Dermis blood vessel endothelial cell (primary cell): ENCODE measurements around the gene CELF3. TPM values are rescaled to one million over a fixed set of nuclear protein-coding genes. Genes with fewer than 3 reads are reported as not detected.

ENCODE experiments used
- DNase-seq: peaks from one replicate; pipeline ENCODE4 v3.0.0; 2010
- total RNA-seq: library from RNA; depleted of rRNA; stranded (reverse); fragments of >200 nt; gene quantifications from 2 replicates; pipeline ENCODE4 v1.2.3, GENCODE V29; 2014

Gene CELF3
- total RNA-seq, 1 donor from 2014 or later: not detected

DNA sequence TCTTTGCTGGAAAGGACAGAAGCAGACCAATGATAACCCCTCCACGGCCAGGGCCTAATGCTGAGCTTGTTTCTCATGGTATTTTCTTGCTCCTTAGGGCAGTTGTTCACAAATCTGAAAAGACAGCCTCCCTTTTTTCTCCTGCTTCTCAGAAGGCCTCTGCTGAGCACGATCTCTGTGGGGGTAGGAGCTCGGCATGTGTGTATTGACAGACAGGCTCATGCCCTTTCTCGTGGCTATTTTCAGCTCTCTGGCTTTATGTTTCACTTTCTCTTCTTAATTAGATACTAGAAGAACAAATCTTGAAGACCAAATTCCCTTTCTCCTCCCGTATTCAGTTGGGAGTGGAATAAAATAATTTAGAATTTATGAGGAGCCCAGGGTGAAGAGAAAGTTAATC lies 4.0 kb upstream of the CELF3 start:
- no peak for DNase-seq

DNA sequence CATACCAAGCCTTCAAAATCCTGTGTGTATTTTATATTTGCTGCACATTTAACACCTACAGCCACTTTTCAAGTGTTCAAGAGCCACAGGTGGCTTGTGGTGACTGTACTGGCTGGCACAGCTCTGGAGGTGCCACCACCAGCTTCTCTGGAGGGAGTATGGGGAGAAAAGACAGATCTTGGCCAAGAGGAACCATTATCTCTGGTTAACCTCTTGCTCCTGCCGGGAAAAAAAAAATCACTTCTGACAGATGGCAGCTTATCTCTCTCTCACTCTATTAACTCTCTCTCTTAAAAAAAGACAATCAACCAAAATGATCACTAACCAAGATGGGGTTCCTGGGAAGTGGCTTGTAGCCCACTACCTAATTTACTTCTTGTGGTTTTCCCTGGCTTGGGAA lies 3.5 kb upstream of the CELF3 start:
- DNase-seq: no peak

DNA sequence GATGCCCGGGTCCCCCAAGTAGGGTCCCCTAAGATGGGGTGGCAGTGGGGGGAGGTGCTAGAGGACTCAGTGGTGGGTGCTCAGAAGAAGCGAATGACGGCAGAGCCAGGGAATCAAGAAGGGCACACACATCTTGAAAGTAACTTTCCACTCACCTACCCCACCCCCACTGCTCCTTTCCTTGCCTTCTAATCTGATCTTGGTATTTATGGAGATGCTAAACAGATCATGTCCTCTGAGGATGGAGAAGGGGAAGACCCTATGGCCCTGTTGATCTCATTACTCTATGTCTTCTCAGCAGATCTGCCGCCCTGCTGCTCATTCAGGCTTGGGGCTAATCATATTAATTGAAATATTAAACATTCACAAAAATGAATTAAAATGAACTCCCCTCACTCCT lies 2.1 kb upstream of the CELF3 start:
- DNase-seq: no peak

DNA sequence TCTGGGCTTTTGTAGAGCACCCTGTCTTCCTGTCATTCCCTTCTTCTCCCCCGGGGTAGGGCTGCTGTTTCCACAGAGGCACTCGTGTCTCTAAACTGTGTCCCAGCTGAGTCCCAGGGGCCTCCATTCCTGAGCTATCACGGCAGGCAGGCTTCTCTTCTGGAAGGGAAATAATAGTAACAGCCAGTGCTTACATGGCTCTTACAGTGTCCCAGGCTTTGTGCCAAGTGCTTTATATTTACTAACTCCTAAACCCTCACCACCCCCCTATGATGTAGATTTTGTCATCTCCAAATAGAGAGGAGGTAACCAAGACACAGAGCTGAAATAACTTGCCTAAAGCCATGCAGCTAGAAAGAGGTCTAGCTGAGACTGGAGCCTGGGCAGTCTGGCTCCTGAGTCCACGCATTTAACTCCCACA lies 1.4 kb upstream of the CELF3 start:
- DNase-seq: no peak

DNA sequence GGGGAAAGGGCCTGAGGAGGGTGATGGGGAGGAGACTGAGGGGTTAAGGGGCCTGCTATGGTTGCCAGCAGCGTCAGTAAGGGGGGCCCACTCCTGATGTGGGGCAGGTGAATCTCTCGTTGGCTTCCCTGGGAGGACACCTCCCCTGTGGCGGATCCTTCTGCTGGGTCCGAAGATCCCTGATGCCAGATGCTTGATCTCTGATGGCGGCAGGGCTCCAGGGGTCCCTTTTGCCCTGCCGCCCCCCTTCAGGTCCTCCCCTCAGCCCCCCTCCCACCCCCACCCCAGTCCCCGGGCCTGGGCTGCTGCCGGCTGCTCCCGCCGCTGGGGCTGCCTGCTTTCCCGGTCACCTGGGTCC lies 219 bp downstream of the CELF3 start:
- no peak for DNase-seq

DNA sequence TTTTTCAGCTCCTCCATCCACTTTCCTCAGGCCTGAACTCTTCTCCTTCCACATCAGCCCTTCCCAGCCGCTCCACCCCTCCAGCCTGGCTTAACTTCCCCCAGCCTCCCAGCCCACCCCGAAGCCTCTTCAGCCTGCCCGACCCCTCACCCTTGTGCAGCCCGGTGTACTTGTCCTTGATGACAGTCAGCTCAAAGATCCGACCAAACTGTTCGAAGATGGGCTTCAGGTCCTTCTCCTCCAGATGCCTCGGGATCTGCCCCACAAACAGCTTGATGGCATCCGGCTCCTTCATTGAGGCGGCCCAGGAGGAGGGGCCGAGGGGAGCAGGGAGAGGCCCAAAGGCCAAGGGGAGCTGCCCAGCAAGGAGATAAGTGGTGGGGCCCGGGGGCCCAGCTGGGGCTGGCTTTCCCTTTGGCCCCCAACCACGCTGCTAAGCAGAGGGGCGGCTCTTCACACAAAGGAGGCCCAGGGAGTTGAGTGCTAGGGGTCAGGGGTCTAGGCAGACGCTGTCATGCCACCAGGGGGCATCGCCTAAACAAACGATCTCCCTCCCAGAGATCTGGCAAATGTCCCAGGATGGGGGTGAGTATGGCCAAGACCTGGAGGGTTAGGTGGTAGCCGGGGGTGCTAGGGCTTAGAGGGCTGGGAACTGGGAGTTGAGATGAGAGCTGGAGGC lies 738 bp downstream of the CELF3 start:
- DNase-seq: peak; percentile 17

DNA sequence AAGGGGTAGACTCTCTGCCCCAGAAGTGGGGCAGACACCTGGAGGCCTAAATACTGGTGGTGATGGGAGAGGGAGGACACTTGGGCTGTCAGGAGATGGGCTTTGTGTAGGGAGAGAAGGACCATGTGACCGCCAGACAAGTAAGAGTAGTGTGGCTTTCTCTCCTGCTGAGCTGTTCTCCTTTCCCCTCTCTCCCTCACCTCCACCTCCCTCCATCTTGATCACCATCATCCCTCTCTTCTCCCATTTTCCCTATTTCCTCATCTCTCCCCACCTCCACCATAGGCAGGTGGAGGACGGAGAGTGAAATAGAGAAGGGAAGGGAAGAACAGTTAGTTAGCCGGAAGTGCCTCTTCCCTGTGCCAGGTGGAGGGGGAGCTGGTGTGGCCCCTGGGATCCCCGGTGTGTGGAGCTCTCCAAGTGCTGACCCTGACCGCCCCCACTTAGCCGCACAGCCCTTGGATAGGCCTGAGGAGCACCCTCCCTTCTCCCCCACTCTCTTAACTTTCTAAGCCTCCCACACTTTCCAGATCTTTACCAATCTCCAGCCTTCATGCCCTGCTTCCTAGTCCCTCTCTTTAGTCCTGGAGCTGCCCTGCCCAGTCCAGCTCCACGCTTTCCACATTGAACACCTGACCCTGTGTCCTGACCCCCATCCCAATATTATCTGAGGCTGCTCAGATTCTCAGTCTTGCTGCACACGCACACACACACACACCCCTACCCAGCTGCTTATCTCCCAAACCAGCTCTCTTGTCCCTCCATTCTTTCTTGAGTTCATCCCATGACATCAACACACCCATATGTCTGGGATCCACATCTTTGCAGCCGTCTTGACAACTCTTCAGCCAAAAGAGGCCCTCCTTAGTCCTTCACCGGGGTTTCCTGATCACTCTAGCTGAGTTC lies 1.5 kb downstream of the CELF3 start:
- DNase-seq: no peak

DNA sequence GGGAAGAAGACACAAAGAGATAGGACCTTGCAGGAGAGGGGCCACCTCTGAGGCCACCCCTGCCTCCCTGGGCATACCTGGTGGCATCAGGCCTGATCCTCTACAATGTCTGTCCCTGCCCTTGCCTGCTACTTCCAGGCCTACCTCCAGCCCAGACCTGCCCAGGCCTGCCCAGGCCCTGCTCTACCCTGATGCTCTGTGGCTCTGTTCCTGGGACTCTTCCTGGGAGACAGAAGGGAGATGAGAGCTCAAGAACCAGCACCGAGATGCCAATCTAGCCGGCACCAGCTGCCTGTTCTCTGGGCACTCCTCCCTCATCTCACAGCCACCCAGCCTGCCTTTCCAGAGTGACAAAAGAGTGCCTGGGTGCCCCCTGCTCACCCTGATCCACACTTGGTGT lies 2.7 kb downstream of the CELF3 start:
- DNase-seq: no peak

DNA sequence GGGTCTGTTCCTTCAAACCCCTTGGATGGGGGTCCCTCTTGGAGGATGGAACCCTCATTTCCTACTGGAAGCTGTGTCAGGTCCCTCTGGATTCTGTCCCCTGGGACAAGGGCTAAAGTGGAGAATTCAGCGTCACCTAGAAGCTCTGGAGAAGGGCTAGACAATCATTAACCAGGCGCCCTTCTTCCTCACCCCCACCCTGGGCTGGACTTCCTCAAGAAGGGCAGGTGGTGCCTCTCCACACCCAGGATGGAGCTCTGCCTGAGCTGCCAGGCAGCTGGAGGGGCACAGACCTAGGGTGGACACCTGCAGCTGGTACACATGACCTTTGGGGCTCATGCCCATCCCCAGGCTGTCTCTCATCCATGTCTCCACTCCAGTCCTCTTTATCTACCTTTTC lies 3.6 kb downstream of the CELF3 start:
- DNase-seq: no peak

DNA sequence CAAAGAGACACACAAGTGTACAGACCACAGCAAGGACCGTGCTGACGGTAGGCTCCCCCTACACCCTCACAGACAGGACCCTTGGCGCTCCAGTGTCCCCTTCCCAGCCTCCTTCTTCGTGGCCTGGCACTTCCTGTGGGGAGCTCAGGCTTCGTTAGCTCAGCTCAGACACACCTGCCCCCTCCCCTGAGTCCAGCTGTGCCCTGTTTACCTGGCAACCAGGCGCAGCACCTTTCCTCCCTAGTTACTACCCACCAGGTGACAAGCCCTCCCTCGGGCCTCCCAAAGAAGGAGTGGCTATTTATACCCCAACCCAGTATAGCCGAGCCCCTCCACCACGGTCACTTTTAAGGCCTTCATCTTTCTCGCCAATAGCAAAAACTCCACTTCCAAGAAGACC lies 4.7 kb downstream of the CELF3 start:
- no peak for DNase-seq

DNA sequence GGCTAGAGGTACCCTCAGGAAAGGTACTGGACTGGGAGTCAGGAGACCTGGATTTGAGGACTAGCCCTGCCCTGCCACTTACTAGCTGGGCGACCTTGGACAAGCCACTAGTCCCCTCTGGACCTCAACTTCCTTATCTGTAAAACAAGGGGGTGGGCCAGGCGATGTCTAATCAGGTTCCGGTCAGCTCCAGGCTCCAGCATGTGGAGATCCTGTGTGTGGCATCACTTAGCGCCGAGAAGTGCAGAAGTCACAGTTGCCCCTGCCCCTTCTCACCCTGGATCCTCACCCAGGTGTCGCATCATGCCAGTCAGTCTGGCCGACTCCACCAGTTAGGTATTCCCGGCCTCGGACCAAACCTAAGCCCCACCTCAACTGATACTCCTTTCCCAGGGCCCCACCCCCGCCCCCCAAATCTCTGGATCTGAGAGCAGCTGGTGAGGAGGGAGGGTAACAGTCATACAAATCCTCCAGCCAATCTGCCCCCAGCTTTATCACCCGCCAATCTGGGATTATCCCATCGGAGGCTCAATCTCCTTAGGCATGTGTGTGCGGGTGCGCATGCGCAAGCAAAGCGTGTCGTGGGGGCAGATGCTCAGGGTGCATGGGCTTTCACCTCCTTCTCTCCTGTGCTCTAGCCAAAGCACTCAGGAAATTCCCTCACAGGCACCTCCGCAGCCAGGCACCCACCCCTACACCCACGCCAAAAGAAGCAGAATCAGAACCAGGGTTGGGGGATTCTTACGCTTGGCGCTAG lies 5.4 kb downstream of the CELF3 start:
- DNase-seq: no peak

DNA sequence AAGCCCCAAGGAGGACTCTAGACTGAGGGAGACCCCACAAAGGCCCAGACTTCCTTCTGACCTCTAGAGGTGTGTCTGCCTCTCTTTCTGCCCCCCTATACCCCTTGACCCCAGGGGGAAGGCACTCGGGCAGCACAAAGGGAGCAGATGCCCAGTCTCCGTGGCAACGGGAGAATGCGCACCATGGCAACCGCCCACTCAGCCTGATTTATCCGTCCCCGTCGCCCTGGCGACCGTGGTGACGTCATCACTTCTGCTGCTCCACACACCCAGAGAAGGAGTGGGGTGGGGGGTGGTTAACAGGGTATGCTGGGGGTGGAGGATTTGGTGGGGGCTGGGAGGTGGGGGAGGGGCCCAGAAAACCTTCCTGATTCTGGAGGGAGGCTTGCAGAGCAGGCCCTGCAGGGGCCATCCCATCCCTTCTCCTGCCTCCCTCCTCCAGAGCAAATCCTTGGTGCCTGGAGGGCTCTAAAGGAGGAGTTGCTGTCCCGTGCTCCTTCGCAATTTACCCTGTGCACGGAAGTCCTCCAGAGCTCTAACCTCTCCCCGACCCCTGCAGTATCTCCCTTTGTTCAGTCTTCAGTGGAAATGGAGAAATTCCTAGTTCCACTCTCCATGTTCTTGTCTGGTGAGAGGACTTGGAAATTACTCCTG lies 6.3 kb downstream of the CELF3 start:
- DNase-seq: peak; percentile 31

DNA sequence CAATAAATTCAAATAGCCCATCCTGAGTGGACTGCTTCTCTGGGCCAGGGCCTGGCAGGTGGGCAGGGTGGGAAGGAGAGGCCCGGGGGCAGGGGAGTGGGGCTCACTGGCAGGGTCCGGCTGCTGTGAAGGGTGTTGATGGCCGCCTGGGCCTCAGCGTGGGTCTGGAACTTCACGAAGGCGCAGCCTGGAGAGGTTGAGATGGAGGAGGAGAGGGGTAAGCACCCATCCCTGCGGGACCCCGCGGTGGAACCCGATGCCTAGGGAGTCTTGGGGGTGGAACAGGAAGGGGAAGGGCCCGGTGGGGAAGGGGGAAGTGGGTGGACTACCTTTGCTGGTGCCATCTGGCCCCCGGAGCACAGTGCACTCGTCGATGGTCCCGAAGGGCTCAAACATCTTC lies 7.7 kb downstream of the CELF3 start:
- DNase-seq: no peak

DNA sequence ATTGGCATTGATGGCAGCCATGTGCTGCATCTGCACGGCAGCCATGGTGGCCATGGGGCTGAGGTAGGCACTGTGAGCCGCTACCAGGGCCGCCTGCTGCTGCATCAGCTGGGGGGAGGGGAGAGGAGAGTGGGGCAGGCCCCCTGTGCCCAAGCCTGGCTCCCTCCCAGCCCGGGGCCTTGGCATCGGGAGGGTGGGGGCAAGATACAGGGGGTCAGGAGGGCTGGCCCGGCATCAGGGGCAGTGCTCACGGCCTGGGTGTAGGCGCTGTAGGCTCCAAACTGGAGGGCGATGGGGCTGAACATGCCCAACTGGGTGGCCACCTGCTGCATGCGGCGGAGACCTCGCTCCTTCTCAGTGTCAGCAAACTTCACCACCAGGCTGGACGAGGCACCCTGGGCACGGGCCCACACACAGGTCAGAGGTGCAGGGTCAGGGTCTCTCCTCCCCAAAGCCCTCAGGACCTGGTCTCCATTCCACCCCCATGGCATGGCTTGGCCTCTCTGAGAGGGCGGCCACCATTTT lies 9.0 kb downstream of the CELF3 start:
- no peak for DNase-seq

DNA sequence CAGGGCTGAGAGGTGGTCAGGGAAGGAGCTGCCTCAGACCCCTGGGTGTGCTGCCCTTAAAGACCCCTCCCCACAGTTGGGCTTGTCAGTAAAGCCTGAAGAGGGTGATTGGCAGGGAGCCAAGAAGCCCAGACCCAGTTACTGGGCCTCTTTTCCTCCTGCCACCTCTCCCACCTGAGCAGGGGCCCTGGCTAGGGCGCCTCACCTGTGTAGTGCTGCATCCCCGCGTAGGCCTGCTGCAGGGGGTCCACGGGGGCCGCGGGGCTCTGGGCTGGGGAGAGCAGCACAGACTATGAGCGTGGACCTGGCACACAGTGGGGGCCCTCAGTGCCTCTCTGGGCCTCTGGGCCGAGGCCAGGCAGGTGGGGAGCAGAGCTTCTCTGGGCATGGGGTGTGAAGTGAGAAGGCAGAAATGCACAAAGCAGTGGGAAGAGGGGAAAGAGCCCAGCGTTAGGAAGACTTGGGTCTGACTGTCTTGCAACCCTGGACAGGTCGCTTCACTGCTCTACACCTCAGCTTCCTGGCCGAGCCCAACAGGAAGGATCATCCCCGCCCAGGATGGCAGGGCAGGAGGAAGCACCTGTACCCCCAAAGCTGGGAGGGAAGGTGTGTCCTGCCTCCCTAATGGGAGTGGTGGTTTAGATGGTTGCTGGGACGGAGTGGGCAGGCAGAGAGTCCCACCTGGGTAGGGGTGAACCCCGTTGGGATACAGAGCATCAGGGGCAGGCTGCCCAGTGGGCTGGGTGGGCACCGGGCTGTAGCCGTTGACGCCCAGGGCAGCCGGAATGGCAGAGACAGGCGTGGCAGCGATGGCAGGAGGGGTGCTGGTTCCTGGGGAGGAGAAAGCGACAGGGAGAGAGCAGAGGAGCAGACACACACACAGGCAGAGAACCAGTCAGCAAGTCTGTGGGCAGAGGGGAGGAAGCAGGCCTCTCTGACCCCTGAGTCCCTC lies 9.9 kb downstream of the CELF3 start:
- DNase-seq: no peak

DNA sequence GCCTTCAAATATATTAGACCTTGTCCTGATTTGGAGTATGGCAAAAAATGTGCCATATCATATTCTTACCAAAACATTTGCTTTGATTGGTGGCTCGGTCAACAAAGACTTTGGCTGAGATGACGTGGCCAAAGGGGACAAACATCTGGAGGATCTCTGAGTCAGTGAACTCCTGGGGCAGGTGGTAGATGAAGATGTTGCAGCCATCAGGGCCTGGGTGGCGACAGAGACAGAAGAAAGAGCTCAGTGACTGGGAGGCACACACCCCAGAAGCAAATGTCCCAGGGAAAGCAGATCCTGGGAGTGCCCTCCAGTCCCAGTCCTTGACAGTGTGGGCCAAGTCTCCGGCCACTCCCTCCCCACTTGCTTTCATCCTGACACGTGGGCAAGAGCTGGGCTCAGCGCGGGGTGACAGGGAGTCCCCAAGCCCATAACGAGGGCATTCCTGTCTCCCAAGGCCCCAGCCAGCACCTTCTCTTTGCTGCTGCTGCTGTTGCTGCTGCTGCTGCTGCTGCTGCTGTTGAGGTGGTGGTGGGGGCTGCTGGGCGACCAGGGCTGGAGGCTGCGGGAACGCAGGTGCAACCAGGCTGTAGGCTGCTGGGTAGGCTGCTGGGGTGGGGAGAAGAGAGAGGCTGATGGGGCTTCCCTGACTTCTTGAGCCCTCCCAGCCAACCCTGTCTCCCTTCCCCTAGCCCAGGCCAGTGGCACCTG lies 10.7 kb downstream of the CELF3 start:
- DNase-seq: no peak

DNA sequence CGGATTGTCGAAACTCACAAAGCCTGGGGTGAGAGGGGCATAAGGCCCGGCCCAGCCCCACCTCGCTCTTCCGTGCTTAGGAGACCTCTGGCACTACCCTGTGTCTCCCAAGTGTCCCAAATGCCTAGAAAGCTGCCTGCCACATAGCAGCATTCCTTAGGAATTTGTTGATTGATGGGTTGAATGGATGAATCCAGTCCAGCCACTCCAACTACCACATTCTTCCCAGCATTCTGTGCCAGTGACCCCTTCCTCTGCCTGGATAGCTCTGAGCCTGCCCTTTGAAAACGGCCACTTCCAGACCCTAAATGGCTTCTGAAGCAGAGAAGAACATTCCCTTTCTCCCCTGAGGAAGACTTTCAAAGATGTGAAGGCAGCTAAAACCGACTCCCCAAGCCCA lies 11.5 kb downstream of the CELF3 start:
- DNase-seq: no peak

DNA sequence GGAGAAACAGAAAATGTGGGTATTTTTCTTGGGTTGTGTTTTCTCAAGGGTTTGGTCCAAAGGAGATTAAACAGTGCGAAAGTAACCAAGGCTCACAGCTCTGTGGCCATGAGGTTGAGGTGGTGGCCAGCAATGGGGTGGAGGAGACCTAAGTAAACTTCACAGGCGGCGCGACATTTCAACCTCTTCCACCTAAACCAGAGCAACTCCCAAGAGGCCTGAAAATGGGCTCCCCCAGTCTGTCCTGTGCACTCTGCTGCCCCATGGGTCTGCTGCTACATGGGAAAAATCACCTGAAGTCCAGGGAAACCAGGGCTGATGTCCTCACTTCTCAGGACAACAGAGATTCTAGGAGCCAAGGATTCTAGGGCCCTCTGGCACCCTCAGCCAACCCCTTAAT lies 12.4 kb downstream of the CELF3 start:
- DNase-seq: no peak

DNA sequence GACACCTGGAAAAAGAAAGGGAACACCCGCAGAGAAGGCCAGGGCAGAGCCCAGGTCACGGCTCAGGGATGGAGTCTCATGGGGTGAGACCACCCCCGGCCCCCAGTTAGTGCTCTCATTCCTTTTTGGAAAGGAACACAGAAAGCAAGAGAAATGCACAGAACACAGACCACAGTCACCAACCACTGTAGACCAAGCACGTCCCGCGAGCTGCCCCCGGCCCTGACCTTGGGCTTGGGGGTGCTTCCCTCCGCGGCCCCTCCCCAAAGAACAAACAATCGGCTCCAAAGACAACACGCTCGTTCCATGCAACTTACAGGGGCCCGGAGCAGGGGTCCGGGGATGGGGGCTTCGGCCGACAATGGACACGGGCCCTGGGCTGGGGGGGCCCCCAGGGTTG lies 12.8 kb downstream of the CELF3 start:
- DNase-seq: no peak

DNA sequence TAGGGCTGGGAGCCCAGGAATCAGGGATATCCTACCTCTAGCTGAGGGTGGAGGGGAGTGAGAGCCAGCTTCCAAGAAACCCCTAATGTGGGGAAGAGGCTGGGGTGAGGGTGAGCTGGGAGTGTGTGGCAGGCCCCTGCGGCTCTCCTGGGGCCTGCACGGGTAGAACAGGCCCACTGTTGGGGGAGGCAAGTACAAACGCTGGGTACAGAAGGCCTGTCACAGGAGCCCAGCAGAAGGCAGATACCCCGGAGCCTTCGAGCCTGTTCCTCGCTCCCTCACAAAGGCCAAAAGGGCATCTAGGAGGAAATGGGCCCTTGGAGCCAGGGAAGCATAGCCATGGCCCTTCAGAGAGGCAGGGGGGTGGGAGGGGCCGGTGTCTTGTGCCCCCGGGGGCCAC lies 13.7 kb downstream of the CELF3 start:
- DNase-seq: no peak

DNA sequence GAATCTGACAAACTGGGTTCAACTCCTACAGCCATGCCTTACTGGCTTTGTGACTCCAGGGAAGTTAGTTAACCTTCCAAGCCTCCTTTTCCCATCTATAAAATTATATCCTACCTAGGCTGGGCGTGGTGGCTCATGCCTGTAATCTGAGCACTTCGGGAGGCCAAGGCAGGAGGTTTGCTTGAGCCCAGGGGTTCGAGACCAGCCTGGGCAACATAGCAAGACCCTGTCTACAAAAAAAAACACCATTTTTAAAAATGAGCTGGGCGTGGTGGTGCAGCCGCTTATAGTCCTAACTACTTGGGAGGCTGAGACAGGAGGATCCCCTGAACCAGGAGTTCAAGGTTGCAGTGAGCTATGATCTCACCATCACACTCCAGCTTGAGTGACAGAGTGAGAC lies 15.1 kb downstream of the CELF3 start:
- no peak for DNase-seq
